HG03095 (cell line): Measurements from ENCODE around the gene SPAAR.
"Not testable (repeated sequence)": the region's sequence is repeated elsewhere in the genome, so short reads cannot be mapped to it uniquely, and the experiment has no call there.

Experiments used
- ATAC-seq: cut with Tn5 transposase; IDR thresholded peaks from one replicate; pipeline ENCODE4 v1.9.1; 2021; ENCODE audit warnings: moderate library complexity; ENCODE audit not compliant: unreplicated experiment

The SPAAR gene

DNA sequence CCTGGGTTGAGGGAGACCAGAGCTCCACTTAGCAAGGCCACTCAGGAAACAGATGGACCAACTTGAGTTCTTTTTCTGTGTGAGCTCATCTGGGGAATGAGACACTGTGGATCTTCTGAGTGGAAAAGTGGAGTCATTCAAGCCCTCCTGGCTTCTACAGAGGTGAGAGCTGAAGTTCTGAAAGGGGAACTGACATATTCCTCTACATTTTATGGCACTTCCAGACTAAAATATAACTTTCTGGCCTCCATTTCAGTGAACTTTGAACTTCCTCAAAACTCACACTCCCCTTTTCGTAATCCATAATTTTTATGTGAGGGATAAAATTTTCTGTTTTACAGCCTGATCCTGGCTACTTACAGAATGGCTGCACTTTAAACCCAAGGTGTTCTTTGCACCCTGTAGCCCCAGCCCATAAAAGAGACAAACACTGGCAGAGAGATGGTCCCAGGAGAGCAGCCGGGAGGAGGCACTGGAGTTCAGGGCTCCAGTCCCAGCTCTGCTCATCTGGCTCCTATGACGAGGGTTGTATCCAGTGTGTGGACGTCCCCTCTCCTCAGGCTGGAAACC lies 10.8 kb downstream of the SPAAR start:
- no peak for ATAC-seq

DNA sequence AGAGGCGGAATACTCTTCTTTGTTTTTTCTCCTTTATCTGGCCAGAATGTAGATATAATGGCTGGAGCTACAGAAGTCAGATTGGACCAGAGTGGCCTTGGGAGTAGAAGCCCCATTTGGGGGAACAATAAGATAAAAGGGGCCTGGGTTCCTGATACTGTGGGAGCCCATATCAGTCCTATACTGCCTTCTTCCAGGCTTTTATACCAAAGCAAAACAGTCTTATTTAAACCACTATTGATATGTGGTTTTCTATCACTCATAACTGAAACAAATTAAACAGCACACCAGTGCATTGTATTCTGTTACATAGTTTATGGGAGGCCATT lies 14.3 kb downstream of the SPAAR start:
- ATAC-seq = no peak

DNA sequence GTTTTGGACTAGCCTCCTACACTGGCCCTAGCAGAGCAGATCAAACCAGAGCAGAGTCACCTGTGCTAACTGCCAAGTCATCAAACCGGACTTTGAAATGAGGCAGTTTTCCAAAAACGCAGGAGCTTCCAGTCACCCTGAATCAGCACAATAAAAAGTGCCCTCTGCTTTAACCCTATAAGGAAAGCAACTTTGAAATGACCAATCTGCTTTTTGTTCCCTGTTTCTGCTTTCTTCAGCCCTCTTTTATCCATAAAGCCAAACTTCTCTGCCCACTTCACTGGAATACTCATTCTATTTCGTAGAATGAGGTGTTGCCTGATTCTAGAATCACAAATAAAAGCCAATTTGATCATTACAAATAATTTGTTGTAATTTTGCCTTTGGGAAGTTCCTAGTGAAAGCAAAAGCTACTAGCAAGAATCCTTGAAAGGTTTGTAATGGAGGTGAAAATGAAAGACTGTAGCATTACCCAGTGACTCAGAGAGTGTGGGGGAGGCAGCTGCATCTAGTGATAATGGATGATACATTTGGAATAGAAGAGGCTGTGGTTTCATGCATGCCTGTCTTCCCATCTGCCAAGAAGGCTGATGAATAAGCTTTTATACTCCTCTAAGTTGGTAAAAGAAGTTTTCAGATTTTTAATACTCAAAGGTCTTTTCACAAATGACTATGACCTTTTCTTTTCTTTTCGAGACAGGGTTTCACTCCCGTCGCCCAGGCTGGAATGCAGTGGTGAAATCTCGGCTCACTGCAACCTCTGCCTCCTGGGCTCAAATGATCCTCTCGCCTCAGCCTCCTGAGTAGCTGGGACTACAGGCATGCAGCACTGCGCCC lies 14.9 kb downstream of the SPAAR start:
- no peak for ATAC-seq

- ATAC-seq = no peak
Observed at GRCh38 chr9:35928591-35929452, 19.5 kb downstream of the SPAAR start.

DNA sequence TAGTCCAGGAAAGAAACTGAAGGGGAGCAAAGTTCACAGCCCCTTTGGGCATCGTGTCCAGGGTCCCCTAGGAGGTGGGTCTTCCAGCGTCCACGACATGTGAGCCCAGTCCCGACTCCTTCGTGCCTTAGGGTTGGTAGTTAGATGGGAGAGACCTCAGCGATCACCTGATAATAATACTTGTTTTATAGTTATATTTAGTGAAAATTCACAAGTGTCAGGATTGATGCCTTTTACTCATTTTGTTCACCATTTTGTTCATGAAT lies 20.1 kb downstream of the SPAAR start:
- ATAC-seq = no peak

- ATAC-seq = no peak
Observed at GRCh38 chr9:35930521-35930920, 21.2 kb downstream of the SPAAR start.

DNA sequence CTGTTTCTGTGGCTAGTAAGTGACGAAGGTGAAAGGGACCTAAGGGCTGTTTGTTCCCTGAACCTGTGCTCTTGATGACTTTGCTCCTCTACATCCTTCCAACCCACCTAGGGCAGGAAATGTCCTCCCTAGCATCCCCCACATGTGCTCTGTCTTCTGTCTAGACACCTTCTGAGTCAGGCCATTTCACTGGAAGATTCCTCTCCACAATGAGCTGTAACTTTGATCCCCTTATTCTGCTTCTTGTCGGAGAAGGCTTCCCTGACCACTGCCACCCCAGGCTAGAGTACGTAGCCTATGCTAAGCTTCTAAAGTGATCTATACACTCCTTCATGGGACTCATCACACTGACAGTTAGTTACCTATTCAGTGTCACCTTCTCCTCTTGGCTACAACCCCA lies 21.7 kb downstream of the SPAAR start:
- no peak for ATAC-seq

DNA sequence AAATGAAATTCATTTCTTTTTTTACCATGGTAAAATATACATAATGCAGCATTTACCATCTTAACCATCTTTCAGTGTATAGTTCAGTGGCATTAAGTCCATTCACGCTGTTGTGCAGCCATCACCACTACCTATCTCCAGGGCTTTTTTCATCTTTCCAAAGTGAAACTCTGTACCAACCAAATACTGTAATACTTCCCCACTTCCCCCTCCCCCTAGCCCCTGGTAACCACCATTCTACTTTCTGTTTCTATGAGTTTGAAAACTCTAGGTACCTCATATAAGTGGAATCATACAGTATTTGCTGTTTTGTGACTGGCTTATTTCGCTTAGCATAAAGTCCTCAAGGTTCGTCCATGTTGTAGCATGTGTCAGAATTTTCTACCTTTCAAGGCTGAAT lies 23.4 kb downstream of the SPAAR start:
- ATAC-seq = no peak

DNA sequence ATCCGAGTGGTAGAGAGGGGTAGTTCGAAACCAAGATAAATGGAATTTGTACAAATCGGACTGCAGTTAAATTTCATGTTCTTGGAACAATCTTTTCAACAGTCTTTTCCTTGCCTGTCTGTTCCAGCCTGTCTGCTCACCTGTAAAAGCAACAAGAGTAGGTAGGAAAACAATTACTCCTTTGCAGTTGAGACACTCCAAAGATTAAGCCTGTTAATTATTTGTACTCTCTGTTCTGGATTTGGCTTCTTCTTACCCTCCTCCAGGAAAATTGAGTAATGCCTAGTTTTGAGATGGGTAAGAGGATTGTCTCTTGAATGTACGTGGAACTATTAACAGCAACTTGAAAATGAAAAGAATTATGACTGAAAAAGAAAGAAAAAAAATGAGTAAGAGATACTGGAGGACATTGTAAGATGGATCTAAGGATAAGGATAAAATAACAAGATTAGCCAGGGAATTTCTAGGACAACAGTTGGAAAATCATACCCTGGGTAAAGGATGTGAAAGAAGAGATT lies 24.3 kb downstream of the SPAAR start:
- no peak for ATAC-seq

DNA sequence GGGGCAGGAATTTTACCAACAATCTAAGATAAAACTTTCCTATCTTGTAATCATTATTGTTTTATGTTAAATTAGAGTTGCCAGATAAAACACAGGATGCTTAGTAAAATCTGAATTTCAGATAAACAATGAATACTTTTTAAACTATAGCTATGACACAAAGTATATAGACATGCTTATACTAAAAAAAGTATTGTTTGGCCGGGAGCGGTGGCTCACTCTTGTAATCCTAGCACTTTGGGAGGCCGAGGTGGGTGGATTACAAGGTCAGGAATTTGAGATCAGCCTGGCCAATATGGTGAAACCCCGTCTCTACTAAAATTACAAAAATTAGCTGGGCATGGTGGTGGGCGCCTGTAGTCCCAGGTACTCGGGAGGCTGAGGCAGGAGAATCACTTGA lies 24.8 kb downstream of the SPAAR start:
- not testable (repeated sequence) for ATAC-seq

GRCh38 chr9:35935261-35935660 lies 26.0 kb downstream of the SPAAR start:
- no peak for ATAC-seq

- no peak for ATAC-seq
Observed at GRCh38 chr9:35935755-35936509, 26.6 kb downstream of the SPAAR start.

DNA sequence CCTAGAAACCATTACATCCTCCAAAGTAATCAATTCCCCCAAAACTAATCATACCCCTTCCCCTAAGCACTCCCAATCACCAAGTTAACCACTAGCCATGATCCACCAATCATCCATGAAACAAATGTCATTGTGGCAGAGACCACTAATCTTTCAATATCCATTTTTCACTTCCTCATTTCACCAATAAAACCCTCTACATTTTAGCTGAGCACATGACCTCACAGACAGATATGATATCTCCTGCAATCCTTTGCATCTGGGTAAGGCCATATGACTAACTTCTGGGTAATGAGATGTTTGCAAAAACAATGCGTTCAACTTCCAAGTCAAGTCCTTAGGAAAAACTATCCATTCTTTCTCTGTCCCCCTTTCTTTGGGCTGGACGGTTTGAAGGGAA lies 27.9 kb downstream of the SPAAR start:
- ATAC-seq = no peak

DNA sequence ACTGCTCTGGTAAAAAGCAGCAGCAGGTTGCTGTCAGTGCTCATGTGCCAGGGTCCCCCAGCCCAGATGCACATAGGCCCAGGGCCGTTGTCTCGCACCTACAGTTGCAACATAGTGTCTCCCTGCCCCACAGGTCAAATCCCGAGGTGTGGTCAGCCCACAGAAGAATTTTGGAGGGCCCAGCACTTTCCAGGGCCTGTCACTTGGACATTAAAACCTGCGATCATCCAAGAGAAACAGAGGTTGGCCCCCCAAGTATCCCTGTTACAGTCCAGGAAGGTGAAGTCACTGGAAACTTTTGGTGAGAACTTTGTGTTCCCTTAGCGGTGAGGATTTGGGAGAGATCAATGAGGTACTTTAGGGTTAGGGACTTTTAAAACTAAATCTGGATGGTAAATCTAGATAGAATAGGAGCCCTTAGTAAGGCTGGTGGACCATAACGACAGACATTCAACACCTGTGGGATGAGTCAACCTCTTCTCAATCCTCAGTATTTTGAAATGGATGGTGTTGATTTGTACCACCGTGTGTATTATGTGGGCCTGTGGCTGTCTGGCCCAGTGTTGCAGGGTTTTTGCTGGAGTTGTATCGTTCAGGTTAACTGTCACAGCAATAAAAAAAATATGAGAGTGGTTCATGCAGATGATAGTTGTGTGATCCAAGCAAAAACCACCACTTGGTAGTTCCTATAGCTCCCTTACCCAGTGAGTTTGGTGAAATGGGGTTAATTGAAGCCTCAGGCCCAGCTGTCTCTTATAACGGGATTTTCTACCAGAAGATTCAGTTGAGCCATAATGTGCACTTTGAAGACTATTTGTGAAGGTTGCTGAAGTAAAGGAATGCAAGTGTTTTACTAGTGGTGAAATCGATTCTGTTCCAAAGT lies 29.4 kb downstream of the SPAAR start:
- ATAC-seq = no peak

GRCh38 chr9:35939679-35940250 lies 30.5 kb downstream of the SPAAR start:
- ATAC-seq = no peak

- ATAC-seq = no peak
Observed at GRCh38 chr9:35940458-35941407, 31.4 kb downstream of the SPAAR start.

GRCh38 chr9:35942286-35942685 lies 33.0 kb downstream of the SPAAR start:
- no peak for ATAC-seq

DNA sequence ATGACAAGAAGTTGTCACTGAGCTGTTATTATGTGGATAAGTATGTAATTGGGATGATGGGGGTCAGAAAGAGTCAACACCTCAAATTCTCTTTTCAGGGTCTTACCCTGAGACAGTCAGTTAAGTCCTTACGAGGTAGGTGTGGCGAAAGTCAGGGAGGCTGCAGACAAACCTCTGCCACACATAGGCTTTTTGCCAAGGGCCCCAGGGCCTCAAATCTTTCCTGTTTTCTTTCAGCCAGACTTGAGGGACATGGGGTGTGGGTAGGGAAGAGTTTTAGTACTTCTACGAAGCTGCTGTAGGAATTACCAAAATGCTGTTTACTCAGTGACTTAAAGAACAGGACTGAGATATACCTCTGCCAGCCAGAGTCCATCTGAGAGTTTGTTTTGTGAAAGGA lies 34.9 kb downstream of the SPAAR start:
- ATAC-seq = no peak

GRCh38 chr9:35944841-35945240 lies 35.6 kb downstream of the SPAAR start:
- ATAC-seq = no peak
